Muscle layer of duodenum (tissue), 2 donors: Measurements from ENCODE around the gene MTHFSD.

Experiments used
- H3K27ac ChIP-seq: one replicate; pipeline ENCODE4 v1.7.0; 2013; ENCODE audit warnings: mild to moderate bottlenecking, low read length
- H3K27me3 ChIP-seq: one replicate; pipeline ENCODE4 v1.7.0; 2013; ENCODE audit warnings: low read depth, mild to moderate bottlenecking, control low read depth, low read length
- H3K36me3 ChIP-seq, 2 donors: one replicate each; pipeline ENCODE4 v1.7.0; 2013; ENCODE audit warnings: low read length in 2 of 2, control low read depth in 1 of 2, mild to moderate bottlenecking in 1 of 2; ENCODE audit not compliant: insufficient read depth in 2 of 2, control insufficient read depth in 1 of 2
- H3K4me1 ChIP-seq, 2 donors: one replicate each; pipeline ENCODE4 v1.7.0; 2013; ENCODE audit warnings: low read length in 2 of 2, mild to moderate bottlenecking in 2 of 2, control low read depth in 1 of 2, moderate library complexity in 1 of 2; ENCODE audit not compliant: insufficient read depth in 2 of 2, control insufficient read depth in 1 of 2
- H3K4me3 ChIP-seq, 2 donors: one replicate each; pipeline ENCODE4 v1.7.0; 2013; ENCODE audit warnings: low read length in 2 of 2, low read depth in 1 of 2, mild to moderate bottlenecking in 1 of 2
- H3K9me3 ChIP-seq, 2 donors: one replicate each; pipeline ENCODE4 v1.7.0; 2013; ENCODE audit warnings: low read length in 2 of 2, control low read depth in 1 of 2, mild to moderate bottlenecking in 1 of 2; ENCODE audit not compliant: control insufficient read depth in 1 of 2
- donor health status: healthy.

Gene MTHFSD

GRCh38 chr16:86513471-86514277 lies 41.4 kb downstream of the MTHFSD start:
- peak overlapping the region; percentile 83 for H3K27ac ChIP-seq

GRCh38 chr16:86512860-86513470 lies 42.1 kb downstream of the MTHFSD start:
- peaks cover 14% of the 10 kb centered on the region for H3K27me3 ChIP-seq

More at GRCh38 chr16:86513471-86514277, 41.4 kb downstream of the MTHFSD start:
- H3K4me1 ChIP-seq, result peaks cover 3 to 13% of the 10 kb centered on the region in 2 donors
- peaks cover 11% of the 10 kb centered on the region for H3K27me3 ChIP-seq
- H3K36me3 ChIP-seq, result no peaks in the 10 kb centered on the region
- no peaks in the 10 kb centered on the region for H3K9me3 ChIP-seq
- H3K4me3 ChIP-seq, result peak overlapping the region; percentile 83 to 87

GRCh38 chr16:86512301-86512859 lies 42.7 kb downstream of the MTHFSD start:
- peaks cover 0 to under 1% of the 10 kb centered on the region in 2 donors for H3K4me1 ChIP-seq
- H3K36me3 ChIP-seq, result no peaks in the 10 kb centered on the region
- peaks cover 19% of the 10 kb centered on the region for H3K27me3 ChIP-seq
- H3K27ac ChIP-seq, result peak overlapping the region; percentile 90
- peak overlapping the region; percentile 83 to 87 for H3K4me3 ChIP-seq
- no peaks in the 10 kb centered on the region for H3K9me3 ChIP-seq

More at GRCh38 chr16:86512860-86513470, 42.1 kb downstream of the MTHFSD start:
- peak overlapping the region; percentile 83 to 87 for H3K4me3 ChIP-seq
- no peaks in the 10 kb centered on the region for H3K36me3 ChIP-seq
- peaks cover 2 to 7% of the 10 kb centered on the region in 2 donors for H3K4me1 ChIP-seq
- no peaks in the 10 kb centered on the region for H3K9me3 ChIP-seq
- H3K27ac ChIP-seq, result peak overlapping the region; percentile 83

GRCh38 chr16:86511317-86512161 lies 43.5 kb downstream of the MTHFSD start:
- Histone ChIP-seq H3K27ac (peak overlapping the region; percentile 90), H3K4me1 (no peaks in the 10 kb centered on the region), H3K4me3 (peak overlapping the region; percentile 83 to 87), H3K9me3 (no peaks in the 10 kb centered on the region), H3K27me3 (peaks cover 21% of the 10 kb centered on the region), H3K36me3 (no peaks in the 10 kb centered on the region)

- Histone ChIP-seq H3K4me1 (no peaks in the 10 kb centered on the region), H3K36me3 (no peaks in the 10 kb centered on the region), H3K27ac (peak within 1 kb of the TSS; percentile 90), H3K4me3 (peak within 1 kb of the TSS; percentile 83 to 87), H3K9me3 (no peaks in the 10 kb centered on the region), H3K27me3 (peaks cover 28% of the 10 kb centered on the region)
These were observed 44.4 kb downstream of the MTHFSD start, which contains the start of gene FOXF1 for GRCh38 chr16:86510465-86511261. Gene FOXF1 (plus strand): TSS chr16:86510527. CDS start chr16:86510570, 43 bp downstream.

GRCh38 chr16:86509759-86510464 lies 45.1 kb downstream of the MTHFSD start:
- Histone ChIP-seq H3K36me3 (no peaks in the 10 kb centered on the region), H3K27ac (peak overlapping the region; percentile 45), H3K9me3 (no peaks in the 10 kb centered on the region), H3K4me1 (no peaks in the 10 kb centered on the region), H3K4me3 (peak overlapping the region; percentile 64 to 70), H3K27me3 (peaks cover 30% of the 10 kb centered on the region)

GRCh38 chr16:86508947-86509758 lies 45.9 kb downstream of the MTHFSD start:
- H3K9me3 ChIP-seq, result no peaks in the 10 kb centered on the region
- H3K27me3 ChIP-seq, result peaks cover 37% of the 10 kb centered on the region
- no peaks in the 10 kb centered on the region for H3K36me3 ChIP-seq
- peak overlapping the region; percentile 88 for H3K27ac ChIP-seq
- H3K4me1 ChIP-seq, result peaks cover 0 to 6% of the 10 kb centered on the region in 2 donors
- H3K4me3 ChIP-seq, result peak overlapping the region; percentile 64 to 70

GRCh38 chr16:86508028-86508946 lies 46.7 kb downstream of the MTHFSD start:
- H3K27me3 ChIP-seq, result peaks cover 42% of the 10 kb centered on the region
- H3K27ac ChIP-seq, result peak overlapping the region; percentile 88
- H3K9me3 ChIP-seq, result no peaks in the 10 kb centered on the region
- no peaks in the 10 kb centered on the region for H3K36me3 ChIP-seq
- H3K4me1 ChIP-seq, result peaks cover 0 to 6% of the 10 kb centered on the region in 2 donors
- peak overlapping the region; percentile 64 to 70 for H3K4me3 ChIP-seq
